ENCODE data around the gene F2RL2.

Gene F2RL2

DNA sequence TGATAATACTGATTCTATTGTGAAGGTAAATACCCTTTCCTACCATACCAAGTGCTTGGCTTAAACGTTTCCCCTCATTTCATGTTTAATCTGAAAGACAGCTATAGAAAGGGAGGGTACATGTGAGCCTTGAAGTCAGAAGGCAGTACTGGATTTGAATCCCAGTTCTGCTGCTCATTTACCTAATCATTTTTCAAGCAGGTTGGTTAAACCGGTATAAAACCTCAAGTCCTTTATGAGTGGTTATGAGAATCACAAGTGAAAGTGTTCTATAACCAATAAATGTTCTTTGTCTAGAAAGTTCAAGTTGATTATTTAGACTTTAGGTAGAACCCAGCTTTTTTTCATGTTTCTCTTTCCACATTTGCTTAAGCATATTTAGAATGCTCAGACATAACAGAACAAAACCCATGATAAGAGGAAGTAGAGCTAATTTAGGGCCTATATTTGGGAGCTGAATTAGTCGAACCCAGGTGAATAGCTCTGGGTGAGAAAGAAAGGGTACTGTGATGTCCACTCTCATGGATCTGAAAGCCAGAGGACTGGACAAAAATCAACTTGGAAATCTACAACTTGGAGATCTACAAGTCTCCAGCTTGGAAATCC, 29.7 kb upstream of the F2RL2 start:
- no peak for DNase-seq
- H3K27me3 ChIP-seq (replicated peaks), result no peaks in the 10 kb centered on the region
- H3K36me3 ChIP-seq (replicated peaks), result no peaks in the 10 kb centered on the region
- H3K4me3 ChIP-seq (ENCODE audit: low read depth, low read length), result no peak overlapping the region
- in situ Hi-C loops (cut with HindIII; ENCODE audit: low pct_ligation_motif_present, low sequenced_read_pairs), result no loop called here
- H3K27ac ChIP-seq, result no peak overlapping the region
- TF ChIP-seq, protein P1, sequence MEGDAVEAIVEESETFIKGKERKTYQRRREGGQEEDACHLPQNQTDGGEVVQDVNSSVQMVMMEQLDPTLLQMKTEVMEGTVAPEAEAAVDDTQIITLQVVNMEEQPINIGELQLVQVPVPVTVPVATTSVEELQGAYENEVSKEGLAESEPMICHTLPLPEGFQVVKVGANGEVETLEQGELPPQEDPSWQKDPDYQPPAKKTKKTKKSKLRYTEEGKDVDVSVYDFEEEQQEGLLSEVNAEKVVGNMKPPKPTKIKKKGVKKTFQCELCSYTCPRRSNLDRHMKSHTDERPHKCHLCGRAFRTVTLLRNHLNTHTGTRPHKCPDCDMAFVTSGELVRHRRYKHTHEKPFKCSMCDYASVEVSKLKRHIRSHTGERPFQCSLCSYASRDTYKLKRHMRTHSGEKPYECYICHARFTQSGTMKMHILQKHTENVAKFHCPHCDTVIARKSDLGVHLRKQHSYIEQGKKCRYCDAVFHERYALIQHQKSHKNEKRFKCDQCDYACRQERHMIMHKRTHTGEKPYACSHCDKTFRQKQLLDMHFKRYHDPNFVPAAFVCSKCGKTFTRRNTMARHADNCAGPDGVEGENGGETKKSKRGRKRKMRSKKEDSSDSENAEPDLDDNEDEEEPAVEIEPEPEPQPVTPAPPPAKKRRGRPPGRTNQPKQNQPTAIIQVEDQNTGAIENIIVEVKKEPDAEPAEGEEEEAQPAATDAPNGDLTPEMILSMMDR (IDR thresholded peaks at IDR 0.05; ENCODE audit: low read depth, low read length, missing control alignments), result no peak

DNA sequence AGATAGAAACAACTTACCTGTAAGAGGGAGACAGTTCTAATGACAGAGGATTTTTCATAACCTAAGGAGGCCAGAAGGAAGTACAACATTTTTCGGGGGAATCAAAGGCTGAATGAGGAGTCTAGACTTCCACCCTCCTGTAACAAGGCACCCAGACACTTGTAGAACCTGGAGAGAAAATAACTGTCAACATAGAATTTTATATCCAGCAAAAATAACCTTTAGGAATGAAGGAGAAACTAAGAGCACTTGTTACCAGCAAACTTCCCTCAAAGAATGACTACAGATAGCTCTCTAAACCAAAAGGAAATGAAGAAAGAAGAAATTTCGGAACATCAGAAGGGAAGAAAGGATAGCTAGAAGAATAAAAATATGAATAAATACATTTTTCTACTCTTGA, 25.9 kb upstream of the F2RL2 start:
- no peak overlapping the region for H3K4me3 ChIP-seq (ENCODE audit: low read depth, low read length)
- H3K36me3 ChIP-seq (replicated peaks), result no peaks in the 10 kb centered on the region
- in situ Hi-C loops (cut with HindIII; ENCODE audit: low pct_ligation_motif_present, low sequenced_read_pairs), result no loop called here
- no peak overlapping the region for H3K27ac ChIP-seq
- TF ChIP-seq, protein P1 (IDR thresholded peaks at IDR 0.05; ENCODE audit: low read depth, low read length, missing control alignments), result no peak
- no peaks in the 10 kb centered on the region for H3K27me3 ChIP-seq (replicated peaks)
- no peak for DNase-seq

DNA sequence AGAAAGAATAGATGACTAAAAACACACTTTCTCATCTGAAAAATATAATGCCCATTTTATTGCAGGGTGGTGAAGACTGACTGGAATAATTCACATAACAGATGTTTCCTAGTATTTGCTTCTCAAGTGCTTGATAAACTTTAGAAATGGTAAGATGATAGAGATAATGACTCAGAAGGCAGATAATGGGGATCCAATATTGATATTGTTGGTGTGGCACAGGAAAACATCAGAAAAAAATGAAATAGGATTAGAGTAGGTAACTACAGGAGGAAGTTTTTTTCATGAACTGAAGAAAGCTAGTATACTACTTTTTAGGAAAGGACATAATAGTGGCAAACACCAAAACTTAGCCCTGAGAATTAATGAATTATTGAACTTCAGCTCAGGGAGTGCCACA, 20.2 kb upstream of the F2RL2 start:
- no peak overlapping the region for H3K27ac ChIP-seq
- TF ChIP-seq, protein P1 (IDR thresholded peaks at IDR 0.05; ENCODE audit: low read depth, low read length, missing control alignments), result no peak
- no peaks in the 10 kb centered on the region for H3K27me3 ChIP-seq (replicated peaks)
- in situ Hi-C loops (cut with HindIII; ENCODE audit: low pct_ligation_motif_present, low sequenced_read_pairs), result no loop called here
- no peak overlapping the region for H3K4me3 ChIP-seq (ENCODE audit: low read depth, low read length)
- DNase-seq, result no peak
- H3K36me3 ChIP-seq (replicated peaks), result no peaks in the 10 kb centered on the region

DNA sequence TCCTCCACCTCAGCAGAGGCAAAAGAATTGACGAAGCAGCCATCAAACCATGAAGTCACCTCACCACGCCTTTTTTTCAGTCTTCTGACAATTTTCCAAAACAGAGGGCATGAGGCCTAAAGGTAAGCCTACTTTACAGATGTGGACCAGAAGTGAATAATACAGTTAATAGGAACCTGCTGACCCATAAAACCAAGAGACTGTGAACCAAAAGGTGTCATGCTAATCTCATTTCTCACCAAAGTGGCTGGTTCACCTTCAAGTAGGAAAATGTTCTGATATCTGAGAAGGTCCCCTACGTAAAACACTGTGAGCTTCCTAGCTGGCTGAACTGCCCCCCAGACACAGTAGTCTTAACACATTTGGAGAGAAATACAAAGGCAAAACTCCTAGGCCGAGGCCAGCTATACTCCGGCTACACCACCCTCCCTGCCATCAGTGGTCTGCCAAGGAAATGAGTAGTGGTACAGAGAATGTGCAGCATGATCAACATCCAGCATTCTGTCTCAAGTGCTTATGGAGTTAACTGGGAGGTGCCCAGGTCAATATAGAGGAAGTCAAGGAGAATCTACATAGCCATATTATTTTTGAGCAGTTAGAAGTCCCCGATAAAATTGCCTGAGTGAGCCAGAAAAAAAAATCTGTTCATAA, 19.3 kb upstream of the F2RL2 start:
- peak; percentile 58 for DNase-seq
- no peaks in the 10 kb centered on the region for H3K36me3 ChIP-seq (replicated peaks)
- in situ Hi-C loops (cut with HindIII; ENCODE audit: low pct_ligation_motif_present, low sequenced_read_pairs), result no loop called here
- TF ChIP-seq, protein P1 (IDR thresholded peaks at IDR 0.05; ENCODE audit: low read depth, low read length, missing control alignments), result no peak
- H3K27me3 ChIP-seq (replicated peaks), result no peaks in the 10 kb centered on the region
- H3K27ac ChIP-seq, result peak overlapping the region; percentile 31
- H3K4me3 ChIP-seq (ENCODE audit: low read depth, low read length), result no peak overlapping the region

DNA sequence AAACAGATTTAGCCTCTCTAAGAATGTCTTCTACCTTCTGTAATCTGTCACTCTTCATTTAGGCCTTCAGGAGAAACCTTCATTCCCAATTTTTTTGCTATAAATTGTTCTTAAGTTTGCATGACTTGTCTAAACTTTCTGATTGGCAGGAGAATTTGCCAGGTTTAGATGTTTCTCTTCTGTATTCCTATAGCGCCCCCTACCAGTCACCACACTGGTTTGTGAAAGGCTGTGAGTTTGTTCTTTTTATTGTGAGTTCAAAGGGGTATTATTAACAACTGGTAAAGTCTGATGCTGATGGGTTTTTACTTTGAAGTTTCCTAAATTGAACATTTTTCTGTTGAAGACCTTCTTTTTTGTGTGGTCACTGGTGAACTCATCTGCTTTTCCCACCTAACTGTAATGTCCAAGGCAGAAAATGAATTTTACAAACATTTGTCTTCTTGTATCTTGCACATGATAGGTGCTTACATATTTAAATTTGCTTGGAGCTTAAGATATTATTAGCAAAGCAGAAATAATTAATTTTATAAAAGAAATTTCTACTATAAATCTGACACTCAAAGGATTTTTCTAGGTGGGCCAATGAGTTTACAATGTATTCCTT, 18.4 kb upstream of the F2RL2 start:
- no peak overlapping the region for H3K27ac ChIP-seq
- peak; percentile 85 for DNase-seq
- H3K4me3 ChIP-seq (ENCODE audit: low read depth, low read length), result no peak overlapping the region
- TF ChIP-seq, protein P1 (IDR thresholded peaks at IDR 0.05; ENCODE audit: low read depth, low read length, missing control alignments), result peak; percentile 80
- in situ Hi-C loops (cut with HindIII; ENCODE audit: low pct_ligation_motif_present, low sequenced_read_pairs), result no loop called here
- H3K36me3 ChIP-seq (replicated peaks), result no peaks in the 10 kb centered on the region
- H3K27me3 ChIP-seq (replicated peaks), result no peaks in the 10 kb centered on the region
